GM23338 (cell line): ENCODE data around the gene PNKP. TPM values are rescaled to one million over a fixed set of nuclear protein-coding genes. Genes with fewer than 3 reads are reported as not detected.

Source experiments
- ATAC-seq: fragments of 200-7000 bp; cut with Tn5 transposase; 3 replicates; pipeline ENCODE4 v1.9.1; 2020
- DNase-seq: peaks from one replicate; pipeline ENCODE4 v3.0.0-alpha.2; 2015; ENCODE audit warnings: low spot score
- H2AFZ ChIP-seq: fragments of 200-600 bp; sonication (generic); 2 replicates; pipeline ENCODE4 v1.8.0; 2016; ENCODE audit warnings: antibody characterized with exemption, mild to moderate bottlenecking, moderate library complexity
- H3F3A ChIP-seq: fragments of 200-600 bp; sonication (generic); replicated peaks from 2 replicates; pipeline ENCODE4 v1.8.0; 2017; ENCODE audit warnings: antibody characterized with exemption, mixed run types, low read depth
- H3K27ac ChIP-seq: fragments of 200-600 bp; sonication (generic); 2 replicates; pipeline ENCODE4 v1.6.1; 2016; ENCODE audit warnings: low read depth
- H3K27me3 ChIP-seq: fragments of 200-600 bp; sonication (generic); 2 replicates; pipeline ENCODE4 v1.8.0; 2016; ENCODE audit warnings: mild to moderate bottlenecking, mixed run types, moderate library complexity; ENCODE audit not compliant: insufficient read depth
- H3K36me3 ChIP-seq: fragments of 200-600 bp; sonication (generic); 2 replicates; pipeline ENCODE4 v1.8.0; 2016; ENCODE audit warnings: mild to moderate bottlenecking; ENCODE audit not compliant: insufficient read depth
- H3K4me1 ChIP-seq: fragments of 200-600 bp; sonication (generic); 2 replicates; pipeline ENCODE4 v1.8.0; 2016; ENCODE audit warnings: mild to moderate bottlenecking, moderate library complexity; ENCODE audit not compliant: insufficient read depth
- H3K4me2 ChIP-seq: fragments of 200-600 bp; sonication (generic); 2 replicates; pipeline ENCODE4 v1.7.1; 2017; ENCODE audit warnings: mixed run types
- H3K4me3 ChIP-seq: fragments of 200-600 bp; sonication (generic); 2 replicates; pipeline ENCODE4 v1.6.1; 2016; ENCODE audit warnings: mixed run types
- H3K79me2 ChIP-seq: fragments of 200-600 bp; sonication (generic); replicated peaks from 2 replicates; pipeline ENCODE4 v1.8.0; 2017; ENCODE audit warnings: mild to moderate bottlenecking; ENCODE audit not compliant: insufficient read depth
- H3K9me2 ChIP-seq: fragments of 200-600 bp; sonication (generic); 2 replicates; pipeline ENCODE4 v1.8.0; 2017; ENCODE audit not compliant: insufficient read depth
- H4K20me1 ChIP-seq: fragments of 200-600 bp; sonication (generic); replicated peaks from 2 replicates; pipeline ENCODE4 v1.8.0; 2017; ENCODE audit warnings: mild to moderate bottlenecking; ENCODE audit not compliant: insufficient read depth
- H3K27ac Mint-ChIP-seq: 2 replicates; pipeline ENCODE4 v1.8.0; 2020; ENCODE audit warnings: inconsistent platforms, mild to moderate bottlenecking, moderate library complexity, mixed read lengths
- H3K27me3 Mint-ChIP-seq: 3 replicates; pipeline ENCODE4 v1.8.0; 2022; ENCODE audit warnings: low read depth, mild to moderate bottlenecking, moderate library complexity, mixed read lengths, inconsistent platforms; ENCODE audit not compliant: insufficient read depth, poor library complexity
- H3K36me3 Mint-ChIP-seq: 3 replicates; pipeline ENCODE4 v1.8.0; 2021; ENCODE audit warnings: low read depth, mild to moderate bottlenecking, inconsistent platforms, moderate library complexity, mixed read lengths
- H3K4me1 Mint-ChIP-seq: 3 replicates; pipeline ENCODE4 v1.8.0; 2020; ENCODE audit warnings: mild to moderate bottlenecking, inconsistent platforms, mixed read lengths
- H3K4me3 Mint-ChIP-seq: 3 replicates; pipeline ENCODE4 v1.8.0; 2021; ENCODE audit warnings: moderate library complexity, mild to moderate bottlenecking, inconsistent platforms, mixed read lengths
- H3K9me3 Mint-ChIP-seq: 3 replicates; pipeline ENCODE4 v1.8.0; 2020; ENCODE audit warnings: moderate library complexity, mild to moderate bottlenecking, inconsistent platforms, mixed read lengths
- CREB1 ChIP-seq: fragments of 250-450 bp; sonication (Bioruptor Pico); IDR thresholded peaks from 2 replicates; pipeline ENCODE4 v1.5.0; 2020; ENCODE audit warnings: low read depth, mild to moderate bottlenecking, moderate library complexity
- CTCF ChIP-seq, 2 experiments: fragments of 200-600 bp in 1 of 2; sonication (generic) in 1 of 2; conservative IDR thresholded peaks; 2 replicates each; pipeline versions ENCODE4 v1.5.1 to v1.6.1; 2016 to 2017; ENCODE audit warnings: antibody characterized with exemption in 2 of 2, low read depth in 2 of 2, mild to moderate bottlenecking in 2 of 2, moderate library complexity in 1 of 2
- ETS1 ChIP-seq: IDR thresholded peaks from 2 replicates; pipeline ENCODE4 v1.6.1; 2016; ENCODE audit warnings: antibody characterized with exemption
- EZH2 ChIP-seq: fragments of 200-600 bp; sonication (generic); IDR thresholded peaks from one replicate; pipeline ENCODE4 v1.8.0; 2017; ENCODE audit warnings: antibody characterized with exemption, mild to moderate bottlenecking, low read depth; ENCODE audit not compliant: unreplicated experiment
- EZH2phosphoT487 ChIP-seq: fragments of 200-600 bp; sonication (generic); IDR thresholded peaks from one replicate; pipeline ENCODE4 v1.8.1; 2018; ENCODE audit warnings: antibody characterized with exemption; ENCODE audit not compliant: unreplicated experiment
- JUNB ChIP-seq: IDR thresholded peaks from one replicate; pipeline ENCODE4 v1.6.1; 2016; ENCODE audit warnings: antibody characterized with exemption; ENCODE audit not compliant: unreplicated experiment
- NANOG ChIP-seq: IDR thresholded peaks from 2 replicates; pipeline ENCODE4 v1.6.1; 2016; ENCODE audit warnings: antibody characterized with exemption, borderline replicate concordance
- POLR2AphosphoS5 ChIP-seq: IDR thresholded peaks from 2 replicates; pipeline ENCODE4 v1.6.1; 2016; ENCODE audit warnings: antibody characterized with exemption, low read depth
- REST ChIP-seq: IDR thresholded peaks from one replicate; pipeline ENCODE4 v1.6.1; 2018; ENCODE audit warnings: antibody characterized with exemption; ENCODE audit not compliant: unreplicated experiment
- STAT1 ChIP-seq: IDR thresholded peaks from one replicate; pipeline ENCODE4 v1.6.1; 2016; ENCODE audit warnings: antibody characterized with exemption; ENCODE audit not compliant: unreplicated experiment
- ZNF114 ChIP-seq: fragments of 250-450 bp; sonication (Bioruptor Pico); IDR thresholded peaks from 2 replicates; pipeline ENCODE4 v1.5.0; 2020; ENCODE audit warnings: mild to moderate bottlenecking, moderate library complexity
- ZNF331 ChIP-seq: fragments of 250-450 bp; sonication (Bioruptor Pico); IDR thresholded peaks from 2 replicates; pipeline ENCODE4 v1.5.0; 2020; ENCODE audit warnings: low read depth, mild to moderate bottlenecking, moderate library complexity
- ZNF462 ChIP-seq: fragments of 250-450 bp; sonication (Bioruptor Pico); IDR thresholded peaks from 2 replicates; pipeline ENCODE4 v1.5.0; 2020; ENCODE audit warnings: mild to moderate bottlenecking, moderate library complexity
- polyA plus RNA-seq: library from polyadenylated mRNA; unstranded; fragments of >200 nt; fragmentation: Nextera tagmentation; extraction: Ambion mirVana; gene quantifications from 2 replicates; pipeline ENCODE4 v1.2.1, GENCODE V29; 2016
- total RNA-seq: library from RNA; depleted of rRNA; stranded (reverse); fragments of >200 nt; shearing (Covaris generic); gene quantifications from 2 replicates; pipeline ENCODE4 v1.2.3, GENCODE V29; 2014

Gene PNKP
- total and polyA plus RNA-seq, 2 experiments from 2014 or later = 99.6 to 109 TPM

GRCh38 chr19:49840321-49840720 is 27.1 kb downstream of the PNKP start:
- no peaks in the 10 kb centered on the region for H3K27me3 ChIP-seq
- peaks cover 37% of the 10 kb centered on the region for H3K36me3 Mint-ChIP-seq
- no peak overlapping the region; the same call in 1 of the 2 replicates for H3K27ac Mint-ChIP-seq
- ATAC-seq (no peak; the same call in 2 of the 3 replicates), DNase-seq (no peak)
- no peaks in the 10 kb centered on the region for H3K4me1 ChIP-seq
- H3K36me3 ChIP-seq = no peaks in the 10 kb centered on the region
- no peak overlapping the region for H3K4me3 Mint-ChIP-seq
- peak overlapping the region; percentile 50; the same call in 1 of the 2 replicates for H3K27ac ChIP-seq
- TF ChIP-seq CREB1 (no peak), REST (no peak), ETS1 (no peak), ZNF462 (CRISPR knock-in tag) (no peak), NANOG (no peak), ZNF114 (CRISPR knock-in tag) (no peak), JUNB (no peak), ZNF331 (CRISPR knock-in tag) (no peak), STAT1 (no peak), EZH2phosphoT487 (no peak), CTCF (conservative IDR thresholded peaks at IDR 0.05; ENCODE audit: low read depth in 2 of 2) (no peak), EZH2 (no peak), POLR2AphosphoS5 (no peak)
- H2AFZ ChIP-seq = no peak overlapping the region
- H3K4me3 ChIP-seq = no peak overlapping the region
- no peaks in the 10 kb centered on the region for H3K79me2 ChIP-seq
- H3K27me3 Mint-ChIP-seq = peaks cover 15% of the 10 kb centered on the region
- H3K9me2 ChIP-seq = no peaks in the 10 kb centered on the region
- H4K20me1 ChIP-seq = peaks cover 4% of the 10 kb centered on the region; the same call in 1 of the 2 replicates
- no peak overlapping the region for H3K4me2 ChIP-seq
- peaks cover 6% of the 10 kb centered on the region for H3K4me1 Mint-ChIP-seq
- 0 out of 2 replicates have a peak, but pooled peaks cover 3% of the 10 kb centered on the region for H3F3A ChIP-seq
- no peaks in the 10 kb centered on the region for H3K9me3 Mint-ChIP-seq
